Measurements from ENCODE around the gene PDS5A.

The PDS5A gene

DNA sequence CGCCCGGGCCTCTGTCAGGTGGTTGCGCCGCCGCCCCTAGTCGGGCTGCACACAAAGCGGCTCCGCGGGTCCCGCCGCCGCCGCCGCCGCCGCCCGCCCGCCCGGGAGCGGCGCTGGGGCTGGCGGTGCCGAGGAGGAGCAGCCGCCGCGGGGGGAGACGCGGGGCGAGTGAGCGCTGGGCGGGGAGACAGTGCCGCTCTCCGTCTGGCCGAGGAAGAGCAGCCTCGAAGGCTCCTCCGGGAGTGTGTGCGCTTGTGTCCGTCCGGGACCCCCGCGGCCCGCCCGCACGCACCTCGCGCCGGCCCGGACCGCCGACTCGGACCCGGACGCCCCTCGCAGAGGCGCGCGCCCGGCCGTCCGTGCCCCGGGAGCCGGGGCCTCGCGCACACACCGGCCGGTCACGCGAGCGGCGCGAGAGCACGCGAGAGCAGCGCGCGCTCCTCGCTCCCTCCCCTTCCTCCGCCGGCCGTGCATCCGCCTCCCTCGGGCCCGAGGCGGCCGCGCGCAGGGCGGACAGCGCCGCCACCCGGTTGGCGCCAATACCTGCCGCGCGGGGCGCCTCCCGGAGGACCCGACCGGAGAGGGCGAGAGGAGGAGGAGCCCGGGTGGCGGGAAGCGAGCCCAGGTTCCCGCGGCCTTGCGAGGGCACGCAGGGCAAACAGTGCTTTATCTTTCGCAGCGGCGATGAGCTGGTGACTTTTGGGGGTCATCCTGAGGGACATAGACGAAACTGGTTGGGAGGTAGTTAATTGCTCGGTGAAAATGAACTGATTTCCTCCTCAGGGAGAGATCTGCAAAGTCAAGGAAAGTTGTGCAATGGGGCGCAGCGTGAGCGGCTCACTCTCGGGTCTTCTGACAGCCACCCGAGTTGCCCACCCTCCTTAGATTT is at the start of gene PDS5A (continued):
- TF ChIP-seq, protein P1, sequence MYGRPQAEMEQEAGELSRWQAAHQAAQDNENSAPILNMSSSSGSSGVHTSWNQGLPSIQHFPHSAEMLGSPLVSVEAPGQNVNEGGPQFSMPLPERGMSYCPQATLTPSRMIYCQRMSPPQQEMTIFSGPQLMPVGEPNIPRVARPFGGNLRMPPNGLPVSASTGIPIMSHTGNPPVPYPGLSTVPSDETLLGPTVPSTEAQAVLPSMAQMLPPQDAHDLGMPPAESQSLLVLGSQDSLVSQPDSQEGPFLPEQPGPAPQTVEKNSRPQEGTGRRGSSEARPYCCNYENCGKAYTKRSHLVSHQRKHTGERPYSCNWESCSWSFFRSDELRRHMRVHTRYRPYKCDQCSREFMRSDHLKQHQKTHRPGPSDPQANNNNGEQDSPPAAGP (tag by site-specific recombination; IDR thresholded peaks at IDR 0.05), result peak; percentile 85
- TF ChIP-seq ZNF791 (tag by site-specific recombination; IDR thresholded peaks at IDR 0.05) (no peak), ZNF214 (tag by site-specific recombination; IDR thresholded peaks at IDR 0.05; ENCODE audit: borderline replicate concordance) (no peak), TRIM28 (IDR thresholded peaks at IDR 0.05; ENCODE audit: borderline replicate concordance, low read length) (no peak; the same call in 1 of the 2 replicates), ZEB2 (tag by site-specific recombination; IDR thresholded peaks at IDR 0.05) (peak; percentile 90), TCF7L2 (IDR thresholded peaks at IDR 0.05; ENCODE audit: borderline replicate concordance, low read depth, low read length) (no peak), ZBTB20 (tag by site-specific recombination; IDR thresholded peaks at IDR 0.05) (peak; percentile 67; the same call in 1 of the 2 replicates), ZNF624 (tag by site-specific recombination; IDR thresholded peaks at IDR 0.05) (no peak), ZNF571 (tag by site-specific recombination; IDR thresholded peaks at IDR 0.05) (no peak), KLF9 (tag by site-specific recombination; IDR thresholded peaks at IDR 0.05; ENCODE audit: low read depth) (0 out of 2 replicates have a peak, but pooled peaks have one; percentile 34), ZNF585B (tag by site-specific recombination; IDR thresholded peaks at IDR 0.05) (no peak), ZNF202 (tag by site-specific recombination; IDR thresholded peaks at IDR 0.05; ENCODE audit: borderline replicate concordance) (no peak), ZNF221 (tag by site-specific recombination; IDR thresholded peaks at IDR 0.05; ENCODE audit: borderline replicate concordance) (no peak), EGR2 (tag by site-specific recombination; IDR thresholded peaks at IDR 0.05; ENCODE audit: low read depth) (no peak), ZNF701 (tag by site-specific recombination; IDR thresholded peaks at IDR 0.05) (no peak), ZSCAN16 (tag by site-specific recombination; IDR thresholded peaks at IDR 0.05) (no peak), KLF1 (tag by site-specific recombination; IDR thresholded peaks at IDR 0.05) (no peak), KLF7 (tag by site-specific recombination; IDR thresholded peaks at IDR 0.05; ENCODE audit: borderline replicate concordance) (0 out of 2 replicates have a peak, but pooled peaks have one; percentile 18), ZNF140 (tag by site-specific recombination; IDR thresholded peaks at IDR 0.05) (no peak), ZNF555 (tag by site-specific recombination; conservative IDR thresholded peaks at IDR 0.05) (no peak)
- TF ChIP-seq, protein P2, sequence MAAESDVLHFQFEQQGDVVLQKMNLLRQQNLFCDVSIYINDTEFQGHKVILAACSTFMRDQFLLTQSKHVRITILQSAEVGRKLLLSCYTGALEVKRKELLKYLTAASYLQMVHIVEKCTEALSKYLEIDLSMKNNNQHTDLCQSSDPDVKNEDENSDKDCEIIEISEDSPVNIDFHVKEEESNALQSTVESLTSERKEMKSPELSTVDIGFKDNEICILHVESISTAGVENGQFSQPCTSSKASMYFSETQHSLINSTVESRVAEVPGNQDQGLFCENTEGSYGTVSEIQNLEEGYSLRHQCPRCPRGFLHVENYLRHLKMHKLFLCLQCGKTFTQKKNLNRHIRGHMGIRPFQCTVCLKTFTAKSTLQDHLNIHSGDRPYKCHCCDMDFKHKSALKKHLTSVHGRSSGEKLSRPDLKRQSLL (tag by site-specific recombination; IDR thresholded peaks at IDR 0.05), result peak; percentile 22; the same call in 1 of the 2 replicates
- TF ChIP-seq, protein P3, sequence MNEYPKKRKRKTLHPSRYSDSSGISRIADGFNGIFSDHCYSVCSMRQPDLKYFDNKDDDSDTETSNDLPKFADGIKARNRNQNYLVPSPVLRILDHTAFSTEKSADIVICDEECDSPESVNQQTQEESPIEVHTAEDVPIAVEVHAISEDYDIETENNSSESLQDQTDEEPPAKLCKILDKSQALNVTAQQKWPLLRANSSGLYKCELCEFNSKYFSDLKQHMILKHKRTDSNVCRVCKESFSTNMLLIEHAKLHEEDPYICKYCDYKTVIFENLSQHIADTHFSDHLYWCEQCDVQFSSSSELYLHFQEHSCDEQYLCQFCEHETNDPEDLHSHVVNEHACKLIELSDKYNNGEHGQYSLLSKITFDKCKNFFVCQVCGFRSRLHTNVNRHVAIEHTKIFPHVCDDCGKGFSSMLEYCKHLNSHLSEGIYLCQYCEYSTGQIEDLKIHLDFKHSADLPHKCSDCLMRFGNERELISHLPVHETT (tag by site-specific recombination; IDR thresholded peaks at IDR 0.05), result no peak
- TF ChIP-seq, protein P4, sequence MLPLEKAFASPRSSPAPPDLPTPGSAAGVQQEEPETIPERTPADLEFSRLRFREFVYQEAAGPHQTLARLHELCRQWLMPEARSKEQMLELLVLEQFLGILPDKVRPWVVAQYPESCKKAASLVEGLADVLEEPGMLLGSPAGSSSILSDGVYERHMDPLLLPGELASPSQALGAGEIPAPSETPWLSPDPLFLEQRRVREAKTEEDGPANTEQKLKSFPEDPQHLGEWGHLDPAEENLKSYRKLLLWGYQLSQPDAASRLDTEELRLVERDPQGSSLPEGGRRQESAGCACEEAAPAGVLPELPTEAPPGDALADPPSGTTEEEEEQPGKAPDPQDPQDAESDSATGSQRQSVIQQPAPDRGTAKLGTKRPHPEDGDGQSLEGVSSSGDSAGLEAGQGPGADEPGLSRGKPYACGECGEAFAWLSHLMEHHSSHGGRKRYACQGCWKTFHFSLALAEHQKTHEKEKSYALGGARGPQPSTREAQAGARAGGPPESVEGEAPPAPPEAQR (tag by site-specific recombination; IDR thresholded peaks at IDR 0.05), result no peak
- TF ChIP-seq, protein P5, sequence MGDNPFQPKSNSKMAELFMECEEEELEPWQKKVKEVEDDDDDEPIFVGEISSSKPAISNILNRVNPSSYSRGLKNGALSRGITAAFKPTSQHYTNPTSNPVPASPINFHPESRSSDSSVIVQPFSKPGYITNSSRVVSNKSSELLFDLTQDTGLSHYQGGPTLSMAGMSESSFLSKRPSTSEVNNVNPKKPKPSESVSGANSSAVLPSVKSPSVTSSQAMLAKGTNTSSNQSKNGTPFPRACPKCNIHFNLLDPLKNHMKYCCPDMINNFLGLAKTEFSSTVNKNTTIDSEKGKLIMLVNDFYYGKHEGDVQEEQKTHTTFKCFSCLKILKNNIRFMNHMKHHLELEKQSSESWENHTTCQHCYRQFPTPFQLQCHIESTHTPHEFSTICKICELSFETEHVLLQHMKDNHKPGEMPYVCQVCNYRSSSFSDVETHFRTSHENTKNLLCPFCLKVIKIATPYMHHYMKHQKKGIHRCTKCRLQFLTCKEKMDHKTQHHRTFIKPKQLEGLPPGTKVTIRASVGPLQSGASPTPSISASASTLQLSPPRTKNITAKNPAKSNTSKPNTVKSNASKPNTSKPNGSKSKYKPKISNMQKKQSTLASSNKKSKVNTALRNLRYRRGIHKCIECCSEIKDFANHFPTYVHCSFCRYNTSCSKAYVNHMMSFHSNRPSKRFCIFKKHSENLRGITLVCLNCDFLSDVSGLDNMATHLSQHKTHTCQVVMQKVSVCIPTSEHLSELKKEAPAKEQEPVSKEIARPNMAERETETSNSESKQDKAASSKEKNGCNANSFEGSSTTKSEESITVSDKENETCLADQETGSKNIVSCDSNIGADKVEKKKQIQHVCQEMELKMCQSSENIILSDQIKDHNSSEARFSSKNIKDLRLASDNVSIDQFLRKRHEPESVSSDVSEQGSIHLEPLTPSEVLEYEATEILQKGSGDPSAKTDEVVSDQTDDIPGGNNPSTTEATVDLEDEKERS (tag by site-specific recombination; IDR thresholded peaks at IDR 0.05), result no peak
- TF ChIP-seq, protein P6, sequence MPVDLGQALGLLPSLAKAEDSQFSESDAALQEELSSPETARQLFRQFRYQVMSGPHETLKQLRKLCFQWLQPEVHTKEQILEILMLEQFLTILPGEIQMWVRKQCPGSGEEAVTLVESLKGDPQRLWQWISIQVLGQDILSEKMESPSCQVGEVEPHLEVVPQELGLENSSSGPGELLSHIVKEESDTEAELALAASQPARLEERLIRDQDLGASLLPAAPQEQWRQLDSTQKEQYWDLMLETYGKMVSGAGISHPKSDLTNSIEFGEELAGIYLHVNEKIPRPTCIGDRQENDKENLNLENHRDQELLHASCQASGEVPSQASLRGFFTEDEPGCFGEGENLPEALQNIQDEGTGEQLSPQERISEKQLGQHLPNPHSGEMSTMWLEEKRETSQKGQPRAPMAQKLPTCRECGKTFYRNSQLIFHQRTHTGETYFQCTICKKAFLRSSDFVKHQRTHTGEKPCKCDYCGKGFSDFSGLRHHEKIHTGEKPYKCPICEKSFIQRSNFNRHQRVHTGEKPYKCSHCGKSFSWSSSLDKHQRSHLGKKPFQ (tag by site-specific recombination; IDR thresholded peaks at IDR 0.05), result no peak
- TF ChIP-seq, protein P7, sequence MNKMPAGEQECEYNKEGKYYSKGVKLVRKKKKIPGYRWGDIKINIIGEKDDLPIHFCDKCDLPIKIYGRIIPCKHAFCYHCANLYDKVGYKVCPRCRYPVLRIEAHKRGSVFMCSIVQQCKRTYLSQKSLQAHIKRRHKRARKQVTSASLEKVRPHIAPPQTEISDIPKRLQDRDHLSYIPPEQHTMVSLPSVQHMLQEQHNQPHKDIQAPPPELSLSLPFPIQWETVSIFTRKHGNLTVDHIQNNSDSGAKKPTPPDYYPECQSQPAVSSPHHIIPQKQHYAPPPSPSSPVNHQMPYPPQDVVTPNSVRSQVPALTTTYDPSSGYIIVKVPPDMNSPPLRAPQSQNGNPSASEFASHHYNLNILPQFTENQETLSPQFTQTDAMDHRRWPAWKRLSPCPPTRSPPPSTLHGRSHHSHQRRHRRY (tag by site-specific recombination; IDR thresholded peaks at IDR 0.05), result no peak
- TF ChIP-seq, protein P8, sequence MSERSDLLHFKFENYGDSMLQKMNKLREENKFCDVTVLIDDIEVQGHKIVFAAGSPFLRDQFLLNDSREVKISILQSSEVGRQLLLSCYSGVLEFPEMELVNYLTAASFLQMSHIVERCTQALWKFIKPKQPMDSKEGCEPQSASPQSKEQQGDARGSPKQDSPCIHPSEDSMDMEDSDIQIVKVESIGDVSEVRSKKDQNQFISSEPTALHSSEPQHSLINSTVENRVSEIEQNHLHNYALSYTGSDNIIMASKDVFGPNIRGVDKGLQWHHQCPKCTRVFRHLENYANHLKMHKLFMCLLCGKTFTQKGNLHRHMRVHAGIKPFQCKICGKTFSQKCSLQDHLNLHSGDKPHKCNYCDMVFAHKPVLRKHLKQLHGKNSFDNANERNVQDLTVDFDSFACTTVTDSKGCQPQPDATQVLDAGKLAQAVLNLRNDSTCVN (tag by site-specific recombination; optimal IDR thresholded peaks at IDR 0.05), result peak; percentile 84
